ENCODE data around the gene DES.

DES gene

GRCh38 chr2:219409619-219410018 lies 8.6 kb upstream of the DES start:
- no peak overlapping the region for H4K91ac ChIP-seq (ENCODE audit: low read depth, low read length, poor library complexity)
- no peaks in the 10 kb centered on the region for H3K4me1 ChIP-seq (ENCODE audit: control insufficient read depth in 2 of 2, insufficient read depth in 1 of 2, low read depth in 1 of 2, low read length in 2 of 2)
- H2BK12ac ChIP-seq (ENCODE audit: low read length): no peak overlapping the region
- WGBS, 2 donors (ENCODE audit: extremely low coverage in 2 of 2, insufficient read length in 2 of 2, insufficient replicate concordance in 1 of 2): no CpG with 5 or more reads among the region's 5 CpGs
- no peak overlapping the region for H3K27ac ChIP-seq (replicated peaks; ENCODE audit: low read length)
- no peak overlapping the region for H3K18ac ChIP-seq (ENCODE audit: low read length)
- no peak for DNase-seq (ENCODE audit: low spot score)
- H3K4me2 ChIP-seq (ENCODE audit: insufficient read depth, low read length, poor library complexity, severe bottlenecking): no peak overlapping the region
- no peak overlapping the region for H2AFZ ChIP-seq (ENCODE audit: low read length)
- H2BK5ac ChIP-seq (ENCODE audit: low read length): no peak overlapping the region
- peaks cover 0 to 7% of the 10 kb centered on the region in 2 donors for H3K9me3 ChIP-seq (replicated peaks in 1 of 2; ENCODE audit: control insufficient read depth in 2 of 2, insufficient read depth in 1 of 2, low read depth in 1 of 2, low read length in 2 of 2)
- H2AK5ac ChIP-seq (ENCODE audit: low read depth, low read length): no peak overlapping the region
- H3K36me3 ChIP-seq (replicated peaks in 1 of 2; ENCODE audit: control insufficient read depth in 2 of 2, insufficient read depth in 2 of 2, low read length in 2 of 2): no peaks in the 10 kb centered on the region
- H3K14ac ChIP-seq (ENCODE audit: low read length): no peak overlapping the region
- no peak overlapping the region for H2BK15ac ChIP-seq (ENCODE audit: low read length)
- H3K23ac ChIP-seq (ENCODE audit: low read depth, low read length, poor library complexity): no peak overlapping the region
- peaks cover 0 to 35% (median 0%) of the 10 kb centered on the region in 3 experiments for H3K27me3 ChIP-seq (ENCODE audit: control insufficient read depth in 3 of 3, insufficient read depth in 3 of 3, low read depth in 1 of 3, low read length in 3 of 3)
- H4K8ac ChIP-seq (ENCODE audit: low read depth, low read length): no peak overlapping the region
- H2BK120ac ChIP-seq (ENCODE audit: low read depth, low read length): no peak overlapping the region
- H3K4me3 ChIP-seq (ENCODE audit: low read length in 2 of 2): no peak overlapping the region
- no peak overlapping the region for H3K4ac ChIP-seq (ENCODE audit: low read length)
- peaks cover 2% of the 10 kb centered on the region for H3K79me1 ChIP-seq (ENCODE audit: low read depth, low read length)
- no peak overlapping the region for H3K9ac ChIP-seq (ENCODE audit: low read depth, low read length, poor library complexity)

GRCh38 chr2:219410390-219410789 lies 7.8 kb upstream of the DES start:
- Histone ChIP-seq H3K14ac (ENCODE audit: low read length) (no peak overlapping the region), H2BK120ac (ENCODE audit: low read depth, low read length) (no peak overlapping the region), H3K4ac (ENCODE audit: low read length) (no peak overlapping the region), H3K9ac (ENCODE audit: low read depth, low read length, poor library complexity) (no peak overlapping the region), H4K8ac (ENCODE audit: low read depth, low read length) (no peak overlapping the region), H3K9me3 (replicated peaks in 1 of 2; ENCODE audit: control insufficient read depth in 2 of 2, insufficient read depth in 1 of 2, low read depth in 1 of 2, low read length in 2 of 2) (peaks cover 0 to 7% of the 10 kb centered on the region in 2 donors), H3K23ac (ENCODE audit: low read depth, low read length, poor library complexity) (no peak overlapping the region), H2AFZ (ENCODE audit: low read length) (no peak overlapping the region), H3K79me1 (ENCODE audit: low read depth, low read length) (peaks cover 2% of the 10 kb centered on the region), H3K4me2 (ENCODE audit: insufficient read depth, low read length, poor library complexity, severe bottlenecking) (no peak overlapping the region), H3K4me3 (ENCODE audit: low read length in 2 of 2) (no peak overlapping the region), H4K91ac (ENCODE audit: low read depth, low read length, poor library complexity) (no peak overlapping the region), H3K36me3 (replicated peaks in 1 of 2; ENCODE audit: control insufficient read depth in 2 of 2, insufficient read depth in 2 of 2, low read length in 2 of 2) (no peaks in the 10 kb centered on the region), H3K4me1 (ENCODE audit: control insufficient read depth in 2 of 2, insufficient read depth in 1 of 2, low read depth in 1 of 2, low read length in 2 of 2) (no peaks in the 10 kb centered on the region), H2BK15ac (ENCODE audit: low read length) (no peak overlapping the region), H2AK5ac (ENCODE audit: low read depth, low read length) (no peak overlapping the region), H3K27ac (replicated peaks; ENCODE audit: low read length) (no peak overlapping the region), H3K27me3 (ENCODE audit: control insufficient read depth in 3 of 3, insufficient read depth in 3 of 3, low read depth in 1 of 3, low read length in 3 of 3) (peaks cover 0 to 30% (median 0%) of the 10 kb centered on the region in 3 experiments), H2BK5ac (ENCODE audit: low read length) (no peak overlapping the region), H3K18ac (ENCODE audit: low read length) (no peak overlapping the region), H2BK12ac (ENCODE audit: low read length) (no peak overlapping the region)
- no peak for DNase-seq (ENCODE audit: low spot score)
- no CpG with 5 or more reads among the region's 8 CpGs for WGBS, 2 donors (ENCODE audit: extremely low coverage in 2 of 2, insufficient read length in 2 of 2, insufficient replicate concordance in 1 of 2)

GRCh38 chr2:219414857-219415256 lies 3.3 kb upstream of the DES start:
- no peak overlapping the region for H2AFZ ChIP-seq (ENCODE audit: low read length)
- H3K4me3 ChIP-seq (ENCODE audit: low read length in 2 of 2): no peak overlapping the region
- H3K9ac ChIP-seq (ENCODE audit: low read depth, low read length, poor library complexity): no peak overlapping the region
- peaks cover under 1 to 22% (median 5%) of the 10 kb centered on the region in 3 experiments for H3K27me3 ChIP-seq (ENCODE audit: control insufficient read depth in 3 of 3, insufficient read depth in 3 of 3, low read depth in 1 of 3, low read length in 3 of 3)
- H3K36me3 ChIP-seq (replicated peaks in 1 of 2; ENCODE audit: control insufficient read depth in 2 of 2, insufficient read depth in 2 of 2, low read length in 2 of 2): no peaks in the 10 kb centered on the region
- no peak overlapping the region for H3K18ac ChIP-seq (ENCODE audit: low read length)
- no peak overlapping the region for H2BK5ac ChIP-seq (ENCODE audit: low read length)
- H2BK120ac ChIP-seq (ENCODE audit: low read depth, low read length): no peak overlapping the region
- no peak overlapping the region for H4K91ac ChIP-seq (ENCODE audit: low read depth, low read length, poor library complexity)
- H3K14ac ChIP-seq (ENCODE audit: low read length): no peak overlapping the region
- H2BK12ac ChIP-seq (ENCODE audit: low read length): no peak overlapping the region
- no CpG with 5 or more reads among the region's 4 CpGs for WGBS, 2 donors (ENCODE audit: extremely low coverage in 2 of 2, insufficient read length in 2 of 2, insufficient replicate concordance in 1 of 2)
- no peak overlapping the region for H3K23ac ChIP-seq (ENCODE audit: low read depth, low read length, poor library complexity)
- H2BK15ac ChIP-seq (ENCODE audit: low read length): no peak overlapping the region
- no peak overlapping the region for H3K4ac ChIP-seq (ENCODE audit: low read length)
- H4K8ac ChIP-seq (ENCODE audit: low read depth, low read length): no peak overlapping the region
- no peak for DNase-seq (ENCODE audit: low spot score)
- no peak overlapping the region for H3K4me2 ChIP-seq (ENCODE audit: insufficient read depth, low read length, poor library complexity, severe bottlenecking)
- H3K9me3 ChIP-seq (replicated peaks in 1 of 2; ENCODE audit: control insufficient read depth in 2 of 2, insufficient read depth in 1 of 2, low read depth in 1 of 2, low read length in 2 of 2): peaks cover 0 to 7% of the 10 kb centered on the region in 2 donors
- H3K4me1 ChIP-seq (ENCODE audit: control insufficient read depth in 2 of 2, insufficient read depth in 1 of 2, low read depth in 1 of 2, low read length in 2 of 2): peaks cover 3 to 18% of the 10 kb centered on the region in 2 donors
- H3K79me1 ChIP-seq (ENCODE audit: low read depth, low read length): no peaks in the 10 kb centered on the region
- H3K27ac ChIP-seq (replicated peaks; ENCODE audit: low read length): no peak overlapping the region
- H2AK5ac ChIP-seq (ENCODE audit: low read depth, low read length): no peak overlapping the region

- no peak overlapping the region for H3K14ac ChIP-seq (ENCODE audit: low read length)
- no peak overlapping the region for H2BK120ac ChIP-seq (ENCODE audit: low read depth, low read length)
- H3K27me3 ChIP-seq (ENCODE audit: control insufficient read depth in 3 of 3, insufficient read depth in 3 of 3, low read depth in 1 of 3, low read length in 3 of 3): peaks cover 0 to 29% (median 5%) of the 10 kb centered on the region in 3 experiments
- peaks cover 0 to 7% of the 10 kb centered on the region in 2 donors for H3K9me3 ChIP-seq (replicated peaks in 1 of 2; ENCODE audit: control insufficient read depth in 2 of 2, insufficient read depth in 1 of 2, low read depth in 1 of 2, low read length in 2 of 2)
- no peak overlapping the region for H2BK12ac ChIP-seq (ENCODE audit: low read length)
- no peak overlapping the region for H2BK5ac ChIP-seq (ENCODE audit: low read length)
- no peak overlapping the region for H2AK5ac ChIP-seq (ENCODE audit: low read depth, low read length)
- H3K4me1 ChIP-seq (ENCODE audit: control insufficient read depth in 2 of 2, insufficient read depth in 1 of 2, low read depth in 1 of 2, low read length in 2 of 2): peaks cover 3 to 18% of the 10 kb centered on the region in 2 donors
- H2AFZ ChIP-seq (ENCODE audit: low read length): peak overlapping the region; percentile 73
- no CpG with 5 or more reads among the region's 5 CpGs for WGBS, 2 donors (ENCODE audit: extremely low coverage in 2 of 2, insufficient read length in 2 of 2, insufficient replicate concordance in 1 of 2)
- no peak overlapping the region for H3K4me3 ChIP-seq (ENCODE audit: low read length in 2 of 2)
- no peak overlapping the region for H3K4me2 ChIP-seq (ENCODE audit: insufficient read depth, low read length, poor library complexity, severe bottlenecking)
- no peak overlapping the region for H3K23ac ChIP-seq (ENCODE audit: low read depth, low read length, poor library complexity)
- H3K27ac ChIP-seq (replicated peaks; ENCODE audit: low read length): no peak overlapping the region
- no peaks in the 10 kb centered on the region for H3K79me1 ChIP-seq (ENCODE audit: low read depth, low read length)
- H3K18ac ChIP-seq (ENCODE audit: low read length): no peak overlapping the region
- H3K36me3 ChIP-seq (replicated peaks in 1 of 2; ENCODE audit: control insufficient read depth in 2 of 2, insufficient read depth in 2 of 2, low read length in 2 of 2): no peaks in the 10 kb centered on the region
- H3K4ac ChIP-seq (ENCODE audit: low read length): no peak overlapping the region
- H4K91ac ChIP-seq (ENCODE audit: low read depth, low read length, poor library complexity): no peak overlapping the region
- no peak overlapping the region for H2BK15ac ChIP-seq (ENCODE audit: low read length)
- H4K8ac ChIP-seq (ENCODE audit: low read depth, low read length): no peak overlapping the region
- H3K9ac ChIP-seq (ENCODE audit: low read depth, low read length, poor library complexity): no peak overlapping the region
- DNase-seq (ENCODE audit: low spot score): no peak
Measured at GRCh38 chr2:219415580-219416234, 2.5 kb upstream of the DES start.
